GM12873 (cell line): ENCODE results near the gene GRM7.

Experiments used
- TF ChIP-seq, protein P1 (sequence below): IDR thresholded peaks from 2 replicates; pipeline ENCODE4 v1.5.1; 2012; ENCODE audit warnings: low read depth, mild to moderate bottlenecking, moderate library complexity, low read length, control low read depth; ENCODE audit not compliant: insufficient read depth; ENCODE audit errors: missing control alignments

The GRM7 gene

DNA sequence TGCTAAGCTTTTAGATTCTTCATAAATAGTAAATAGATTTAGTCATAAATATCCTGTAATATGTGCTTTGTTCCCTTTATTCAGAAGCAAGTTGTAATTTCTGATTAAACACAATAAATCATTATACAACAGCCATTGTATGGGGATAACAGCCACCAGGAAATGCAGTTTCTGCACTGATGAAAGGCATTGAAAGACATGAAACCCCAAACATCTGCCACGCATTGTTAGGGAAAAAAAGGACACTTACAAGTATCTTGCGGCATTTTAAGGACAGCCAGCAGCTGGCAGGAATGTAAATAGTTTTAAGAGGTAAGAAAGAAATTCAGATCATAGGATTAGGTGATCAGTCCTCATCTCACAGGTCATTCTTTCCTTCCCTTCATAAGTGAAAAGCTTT, 839.6 kb downstream of the GRM7 start:
- TF ChIP-seq, protein P1, sequence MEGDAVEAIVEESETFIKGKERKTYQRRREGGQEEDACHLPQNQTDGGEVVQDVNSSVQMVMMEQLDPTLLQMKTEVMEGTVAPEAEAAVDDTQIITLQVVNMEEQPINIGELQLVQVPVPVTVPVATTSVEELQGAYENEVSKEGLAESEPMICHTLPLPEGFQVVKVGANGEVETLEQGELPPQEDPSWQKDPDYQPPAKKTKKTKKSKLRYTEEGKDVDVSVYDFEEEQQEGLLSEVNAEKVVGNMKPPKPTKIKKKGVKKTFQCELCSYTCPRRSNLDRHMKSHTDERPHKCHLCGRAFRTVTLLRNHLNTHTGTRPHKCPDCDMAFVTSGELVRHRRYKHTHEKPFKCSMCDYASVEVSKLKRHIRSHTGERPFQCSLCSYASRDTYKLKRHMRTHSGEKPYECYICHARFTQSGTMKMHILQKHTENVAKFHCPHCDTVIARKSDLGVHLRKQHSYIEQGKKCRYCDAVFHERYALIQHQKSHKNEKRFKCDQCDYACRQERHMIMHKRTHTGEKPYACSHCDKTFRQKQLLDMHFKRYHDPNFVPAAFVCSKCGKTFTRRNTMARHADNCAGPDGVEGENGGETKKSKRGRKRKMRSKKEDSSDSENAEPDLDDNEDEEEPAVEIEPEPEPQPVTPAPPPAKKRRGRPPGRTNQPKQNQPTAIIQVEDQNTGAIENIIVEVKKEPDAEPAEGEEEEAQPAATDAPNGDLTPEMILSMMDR = no peak

DNA sequence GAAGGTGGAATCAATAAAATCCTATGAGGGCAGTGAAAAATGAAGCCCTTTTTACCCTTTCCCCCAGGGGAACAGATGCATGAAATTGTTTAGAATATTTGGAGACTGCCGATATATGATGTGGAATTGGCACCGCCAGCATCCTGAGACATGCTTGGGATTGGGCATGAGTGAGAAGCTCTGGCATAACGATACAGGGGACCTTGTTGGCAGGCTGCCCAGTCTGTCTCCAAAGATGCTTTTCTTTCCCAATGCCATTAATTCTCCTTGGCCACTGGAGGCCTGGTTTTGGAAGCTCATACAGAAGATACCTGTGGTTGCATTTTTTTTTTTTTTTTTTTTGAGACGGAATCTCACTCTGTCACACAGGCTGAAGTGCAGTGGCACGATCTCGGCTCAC, 840.1 kb downstream of the GRM7 start:
- TF ChIP-seq, protein P1 = no peak

DNA sequence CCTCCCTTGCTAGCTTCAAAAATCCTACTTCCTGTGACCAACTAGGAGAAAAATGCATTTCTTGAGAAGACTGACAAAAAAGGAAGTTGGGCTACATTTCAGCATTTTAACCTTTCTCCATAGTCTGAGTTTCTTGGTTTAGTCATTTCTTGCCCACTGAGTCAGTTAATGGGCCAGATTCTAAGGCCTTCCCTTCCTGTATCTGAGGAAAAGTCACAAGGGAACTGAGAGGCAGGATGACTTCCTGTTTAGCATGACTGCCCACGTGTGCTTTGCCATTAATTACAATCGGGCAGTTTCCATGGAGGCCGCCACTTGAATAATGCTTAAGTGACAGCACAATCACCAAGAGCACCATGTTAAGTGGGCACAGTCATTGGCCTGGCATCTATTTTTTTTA, 846.3 kb downstream of the GRM7 start:
- TF ChIP-seq, protein P1 = no peak

DNA sequence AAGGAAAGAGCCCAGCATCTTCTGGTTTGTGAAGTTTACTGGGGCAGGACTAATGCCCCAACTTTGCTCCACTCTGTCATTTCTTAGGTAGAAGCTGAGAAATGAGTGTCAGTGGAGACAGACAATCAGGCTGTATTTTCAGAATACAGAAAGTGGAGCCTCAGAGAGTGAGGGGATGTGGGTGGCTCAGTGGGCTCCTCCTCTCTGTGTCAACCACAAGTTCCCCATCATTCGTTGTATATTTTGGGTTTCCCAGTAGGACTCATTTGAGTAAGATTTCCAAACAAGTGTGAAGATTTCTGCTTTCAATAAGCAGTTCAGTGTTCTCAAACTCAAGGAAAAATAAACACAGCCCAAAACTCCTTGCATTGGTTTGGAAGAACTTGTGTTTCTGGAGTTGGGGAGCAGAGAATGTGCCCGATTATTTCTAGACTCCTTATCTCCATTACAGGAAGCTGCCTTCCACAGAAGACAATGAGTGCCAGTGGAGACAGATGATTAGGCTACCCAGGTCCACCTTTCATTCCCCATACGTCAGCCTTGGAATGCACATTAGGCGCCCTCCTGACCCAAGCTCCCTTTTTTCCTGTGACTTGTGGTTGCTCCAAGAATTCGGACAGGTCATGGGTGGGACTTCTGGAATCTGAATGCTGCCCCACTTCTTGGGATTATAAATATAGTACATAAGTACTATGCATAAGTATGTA, 848.6 kb downstream of the GRM7 start:
- TF ChIP-seq, protein P1 = no peak

DNA sequence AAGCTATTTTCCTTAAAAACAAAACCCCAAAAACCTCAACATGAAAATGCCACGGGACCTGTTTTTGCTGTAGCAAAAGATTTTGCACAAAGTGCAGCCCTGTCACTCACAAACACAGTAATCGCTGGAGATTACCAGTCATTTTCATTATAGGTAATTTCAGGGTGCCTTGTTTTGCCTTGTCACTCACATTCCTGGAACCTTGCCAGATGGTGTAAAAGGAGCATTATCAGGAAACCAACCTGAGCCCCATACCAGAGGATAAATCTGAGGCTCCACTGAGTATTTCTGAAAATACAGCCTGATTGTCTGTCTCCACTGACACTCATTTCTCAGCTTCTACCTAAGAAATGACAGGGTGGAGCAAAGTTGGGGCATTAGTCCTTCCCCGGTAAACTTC, 849.4 kb downstream of the GRM7 start:
- TF ChIP-seq, protein P1 = no peak

DNA sequence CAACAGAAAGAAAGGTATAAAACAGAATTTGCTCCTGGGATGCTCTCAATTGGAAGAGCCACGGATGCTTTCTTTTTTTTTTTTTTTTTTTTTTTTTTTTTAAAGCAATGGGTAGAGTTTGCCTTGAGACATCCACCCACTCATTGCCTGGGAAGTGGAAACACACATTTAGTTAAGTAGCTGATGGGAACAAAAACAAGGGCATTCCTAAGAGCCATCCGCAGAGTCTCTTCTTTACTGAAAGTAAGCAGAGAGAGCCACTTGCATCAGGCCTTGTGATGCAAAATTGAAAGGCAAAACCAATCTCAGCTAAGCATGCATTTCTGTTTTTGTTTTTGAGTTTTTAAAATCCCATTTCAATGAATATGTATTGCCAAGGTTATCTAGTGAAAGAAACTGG, 852.8 kb downstream of the GRM7 start:
- TF ChIP-seq, protein P1 = no peak

DNA sequence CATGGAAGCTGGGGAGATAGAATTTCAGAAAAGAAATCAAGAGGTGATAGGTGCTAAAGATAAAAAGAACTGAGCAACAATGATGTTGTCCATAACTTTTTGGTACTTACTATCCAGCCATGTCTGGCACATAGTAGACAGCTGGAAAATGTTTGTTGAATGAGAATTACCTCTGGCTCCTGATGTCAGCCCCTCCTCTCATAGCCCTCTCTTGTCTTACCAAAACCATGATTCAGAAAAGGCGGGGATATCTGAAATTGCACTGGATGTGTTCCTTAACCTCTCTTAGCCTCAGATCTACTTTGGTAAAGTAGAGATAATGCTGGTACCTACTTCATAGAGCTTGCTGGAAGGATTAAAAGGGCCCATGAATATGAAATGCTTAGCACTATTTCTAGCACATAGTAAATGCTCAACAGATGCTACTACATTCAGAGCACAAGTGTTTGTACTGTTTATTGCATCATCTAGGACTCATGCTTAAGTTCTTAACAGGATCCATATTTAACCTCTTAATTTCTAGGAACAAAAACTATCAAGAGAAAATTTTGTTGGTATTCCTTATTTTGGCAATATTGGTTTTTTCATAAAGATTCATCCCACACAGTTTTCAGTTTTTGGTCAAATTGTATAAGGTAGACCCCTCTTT, 859.9 kb downstream of the GRM7 start:
- TF ChIP-seq, protein P1 = no peak
